Calu3 (cell line): ENCODE measurements around the gene IL19. TPM values are rescaled to one million over a fixed set of nuclear protein-coding genes. Genes with fewer than 3 reads are reported as not detected.

Experiments used
- BruUV-seq: library from RNA; stranded (reverse); fragments of 400-500 nt; replicated peaks from 2 replicates; lab custom pipeline; 2021; lab: Mats Ljungman, UMichigan
- CTCF ChIA-PET: fragments of 300-600 bp; sonication (Branson Sonifier 250); formaldehyde crosslinking; loops from one replicate; lab custom pipeline; 2022; ENCODE audit warnings: antibody characterized with exemption; lab: Charles Lee
- DNase-seq: peaks from one replicate; pipeline ENCODE4 v3.0.0; 2022
- H3K27ac Mint-ChIP-seq: one replicate; pipeline ENCODE4 v1.8.0; 2022; ENCODE audit warnings: mixed read lengths; ENCODE audit not compliant: unreplicated experiment
- H3K27me3 Mint-ChIP-seq: one replicate; pipeline ENCODE4 v1.8.0; 2022; ENCODE audit warnings: mixed read lengths; ENCODE audit not compliant: unreplicated experiment
- H3K36me3 Mint-ChIP-seq: one replicate; pipeline ENCODE4 v1.8.0; 2022; ENCODE audit warnings: mild to moderate bottlenecking, moderate library complexity, mixed read lengths; ENCODE audit not compliant: insufficient read depth, unreplicated experiment
- H3K4me1 Mint-ChIP-seq: one replicate; pipeline ENCODE4 v1.8.0; 2022; ENCODE audit warnings: mild to moderate bottlenecking, low read depth, mixed read lengths; ENCODE audit not compliant: unreplicated experiment
- H3K4me3 Mint-ChIP-seq: one replicate; pipeline ENCODE4 v1.8.0; 2022; ENCODE audit warnings: mild to moderate bottlenecking, low read depth, moderate library complexity, mixed read lengths; ENCODE audit not compliant: unreplicated experiment
- H3K9me3 Mint-ChIP-seq: one replicate; pipeline ENCODE4 v1.8.0; 2022; ENCODE audit warnings: low read depth, mixed read lengths; ENCODE audit not compliant: unreplicated experiment
- intact Hi-C: fragments of 100-400 bp; cut with micrococcal nuclease; formaldehyde crosslinking; loops from one replicate; pipeline ENCODE4 v1.10.0; 2022; ENCODE audit not compliant: unreplicated experiment
- total RNA-seq: library from RNA; stranded (reverse); gene quantifications from 2 replicates; pipeline ENCODE4 v1.2.3, GENCODE V29; 2022
- TF ChIP-seq, protein P1 (sequence below): fragments of 200-600 bp; IDR thresholded peaks from one replicate; pipeline ENCODE4 v1.8.0; 2022; ENCODE audit warnings: antibody characterized with exemption; ENCODE audit not compliant: unreplicated experiment

IL19 gene
- total RNA-seq, 1 experiment from 2014 or later, result not detected

DNA sequence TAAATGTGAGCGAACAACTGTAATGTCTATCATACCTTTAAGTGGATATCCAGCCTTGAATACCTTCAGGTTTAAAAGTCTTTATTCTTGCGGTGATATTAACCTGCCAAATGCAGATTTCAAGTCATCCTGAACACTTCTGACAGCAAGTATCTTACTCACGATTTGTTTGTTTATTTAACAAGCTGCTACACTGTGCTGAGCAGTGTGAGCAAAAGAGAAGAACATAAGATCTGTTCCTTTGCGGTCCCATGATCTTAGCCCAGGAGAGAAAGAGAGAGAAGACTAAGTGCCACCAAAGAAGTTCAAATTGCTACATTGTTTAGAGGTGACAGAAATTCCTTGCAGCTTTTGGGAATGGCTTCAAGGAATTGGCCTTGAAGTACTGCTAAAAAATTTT, 117.1 kb downstream of the IL19 start:
- TF ChIP-seq, protein P1, sequence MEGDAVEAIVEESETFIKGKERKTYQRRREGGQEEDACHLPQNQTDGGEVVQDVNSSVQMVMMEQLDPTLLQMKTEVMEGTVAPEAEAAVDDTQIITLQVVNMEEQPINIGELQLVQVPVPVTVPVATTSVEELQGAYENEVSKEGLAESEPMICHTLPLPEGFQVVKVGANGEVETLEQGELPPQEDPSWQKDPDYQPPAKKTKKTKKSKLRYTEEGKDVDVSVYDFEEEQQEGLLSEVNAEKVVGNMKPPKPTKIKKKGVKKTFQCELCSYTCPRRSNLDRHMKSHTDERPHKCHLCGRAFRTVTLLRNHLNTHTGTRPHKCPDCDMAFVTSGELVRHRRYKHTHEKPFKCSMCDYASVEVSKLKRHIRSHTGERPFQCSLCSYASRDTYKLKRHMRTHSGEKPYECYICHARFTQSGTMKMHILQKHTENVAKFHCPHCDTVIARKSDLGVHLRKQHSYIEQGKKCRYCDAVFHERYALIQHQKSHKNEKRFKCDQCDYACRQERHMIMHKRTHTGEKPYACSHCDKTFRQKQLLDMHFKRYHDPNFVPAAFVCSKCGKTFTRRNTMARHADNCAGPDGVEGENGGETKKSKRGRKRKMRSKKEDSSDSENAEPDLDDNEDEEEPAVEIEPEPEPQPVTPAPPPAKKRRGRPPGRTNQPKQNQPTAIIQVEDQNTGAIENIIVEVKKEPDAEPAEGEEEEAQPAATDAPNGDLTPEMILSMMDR, result no peak
- intact Hi-C loops, result no loop called here
- CTCF ChIA-PET, result no interaction called here
- BruUV-seq, result no TSS peak
- no peaks in the 10 kb centered on the region for H3K4me1 Mint-ChIP-seq
- peaks cover under 1% of the 10 kb centered on the region for H3K9me3 Mint-ChIP-seq
- H3K4me3 Mint-ChIP-seq, result no peak overlapping the region
- peaks cover 79% of the 10 kb centered on the region for H3K27me3 Mint-ChIP-seq
- no peak overlapping the region for H3K27ac Mint-ChIP-seq
- H3K36me3 Mint-ChIP-seq, result no peaks in the 10 kb centered on the region
- no peak for DNase-seq

GRCh38 chr1:206890125-206891060, 119.8 kb downstream of the IL19 start:
- DNase-seq, result no peak
- Mint-ChIP-seq H3K27me3 (peaks cover 70% of the 10 kb centered on the region), H3K9me3 (peaks cover 3% of the 10 kb centered on the region), H3K4me1 (no peaks in the 10 kb centered on the region), H3K27ac (no peak overlapping the region), H3K36me3 (no peaks in the 10 kb centered on the region), H3K4me3 (no peak overlapping the region)
- BruUV-seq, result no TSS peak
- intact Hi-C loops, result no loop called here
- TF ChIP-seq, protein P1, result no peak
- CTCF ChIA-PET, result interaction anchor here (1.5 kb wide), 1 partner anchor 22 kb away, joined by 5 read pairs; no protein-coding TSS in a partner anchor

GRCh38 chr1:206891412-206891811, 120.8 kb downstream of the IL19 start:
- H3K27me3 Mint-ChIP-seq, result peaks cover 60% of the 10 kb centered on the region
- CTCF ChIA-PET, result no interaction called here
- H3K4me3 Mint-ChIP-seq, result no peak overlapping the region
- BruUV-seq, result no TSS peak
- H3K36me3 Mint-ChIP-seq, result no peaks in the 10 kb centered on the region
- no peak for DNase-seq
- no peaks in the 10 kb centered on the region for H3K4me1 Mint-ChIP-seq
- TF ChIP-seq, protein P1, result no peak
- H3K9me3 Mint-ChIP-seq, result peaks cover 3% of the 10 kb centered on the region
- intact Hi-C loops, result no loop called here
- no peak overlapping the region for H3K27ac Mint-ChIP-seq

Other genes starting within 250 kb of the IL19 start
- 41.8 and 45.1 TPM in 2 replicates for gene EIF2D, start 158.3 kb upstream of the IL19 start, total RNA-seq
- gene DYRK3, start 135.2 kb upstream of the IL19 start, total RNA-seq, result 7.6 and 8.0 TPM in 2 replicates
- gene MAPKAPK2, start 85.9 kb upstream of the IL19 start, total RNA-seq, result 93.7 and 96.2 TPM in 2 replicates
- not detected in 2 replicates for gene IL10, start 1.7 kb downstream of the IL19 start, total RNA-seq
- not detected in 2 replicates for gene IL20, start 94.8 kb downstream of the IL19 start, total RNA-seq
- gene IL24, start 126.7 kb downstream of the IL19 start, total RNA-seq, result not detected in 2 replicates
- gene FCMR, start 151.2 kb downstream of the IL19 start, total RNA-seq, result 0.86 and 1.1 TPM in 2 replicates
- 250 and 367 TPM in 2 replicates for gene PIGR, start 175.7 kb downstream of the IL19 start, total RNA-seq
- gene FCAMR, start 199.7 kb downstream of the IL19 start, total RNA-seq, result not detected in 2 replicates